Mammary epithelial cell (primary cell): Measurements from ENCODE around the gene RABGAP1L.

Experiments used
- EZH2 ChIP-seq: IDR thresholded peaks from 2 replicates; pipeline ENCODE4 v1.6.1; 2012; ENCODE audit warnings: low read length, inconsistent platforms, borderline replicate concordance
- TF ChIP-seq, protein P1 (sequence below), 2 donors: IDR thresholded peaks in 1 of 2; conservative IDR thresholded peaks in 1 of 2; 2 replicates each; pipeline ENCODE4 v1.5.1; 2011 to 2012; ENCODE audit warnings: inconsistent platforms in 2 of 2, low read length in 2 of 2, mild to moderate bottlenecking in 2 of 2, control low read depth in 1 of 2, low read depth in 1 of 2; ENCODE audit not compliant: insufficient read depth in 1 of 2; ENCODE audit errors: extremely low read depth in 1 of 2

DNA sequence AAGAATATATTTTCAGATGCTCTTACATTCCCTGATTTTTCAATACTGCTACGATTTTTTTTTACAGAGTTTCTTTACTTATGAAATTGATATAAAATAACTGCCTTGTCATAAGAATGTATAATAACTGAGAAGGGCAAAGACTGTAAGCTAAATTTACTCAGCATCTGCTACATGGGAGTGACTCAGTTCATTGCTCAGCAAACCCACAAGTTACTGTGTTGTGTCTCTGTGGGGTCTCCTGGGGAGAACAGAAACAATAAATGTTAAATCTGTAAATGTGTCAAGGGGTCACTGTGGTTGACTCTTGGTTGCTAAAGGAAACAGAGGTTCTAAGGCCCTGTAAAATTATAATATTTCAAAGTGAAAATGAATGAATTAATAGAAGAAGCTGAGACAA lies 630.1 kb downstream of the RABGAP1L start:
- TF ChIP-seq, protein P1, sequence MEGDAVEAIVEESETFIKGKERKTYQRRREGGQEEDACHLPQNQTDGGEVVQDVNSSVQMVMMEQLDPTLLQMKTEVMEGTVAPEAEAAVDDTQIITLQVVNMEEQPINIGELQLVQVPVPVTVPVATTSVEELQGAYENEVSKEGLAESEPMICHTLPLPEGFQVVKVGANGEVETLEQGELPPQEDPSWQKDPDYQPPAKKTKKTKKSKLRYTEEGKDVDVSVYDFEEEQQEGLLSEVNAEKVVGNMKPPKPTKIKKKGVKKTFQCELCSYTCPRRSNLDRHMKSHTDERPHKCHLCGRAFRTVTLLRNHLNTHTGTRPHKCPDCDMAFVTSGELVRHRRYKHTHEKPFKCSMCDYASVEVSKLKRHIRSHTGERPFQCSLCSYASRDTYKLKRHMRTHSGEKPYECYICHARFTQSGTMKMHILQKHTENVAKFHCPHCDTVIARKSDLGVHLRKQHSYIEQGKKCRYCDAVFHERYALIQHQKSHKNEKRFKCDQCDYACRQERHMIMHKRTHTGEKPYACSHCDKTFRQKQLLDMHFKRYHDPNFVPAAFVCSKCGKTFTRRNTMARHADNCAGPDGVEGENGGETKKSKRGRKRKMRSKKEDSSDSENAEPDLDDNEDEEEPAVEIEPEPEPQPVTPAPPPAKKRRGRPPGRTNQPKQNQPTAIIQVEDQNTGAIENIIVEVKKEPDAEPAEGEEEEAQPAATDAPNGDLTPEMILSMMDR (conservative IDR thresholded peaks at IDR 0.05 in 1 of 2, IDR thresholded peaks at IDR 0.05 in 1 of 2; ENCODE audit: extremely low read depth in 1 of 2, insufficient read depth in 1 of 2, low read depth in 1 of 2, low read length in 2 of 2) = no peak
- no peak for TF ChIP-seq EZH2
